Epidermal melanocyte (primary cell): ENCODE results near the gene ABHD4.
"Not testable (repeated sequence)": the region's sequence is repeated elsewhere in the genome, so short reads cannot be mapped to it uniquely, and the experiment has no call there.

Experiments
- DNase-seq: peaks from one replicate; pipeline ENCODE4 v3.0.0; 2011; ENCODE audit warnings: low spot score; ENCODE audit not compliant: insufficient read length

ABHD4 gene, protein sequence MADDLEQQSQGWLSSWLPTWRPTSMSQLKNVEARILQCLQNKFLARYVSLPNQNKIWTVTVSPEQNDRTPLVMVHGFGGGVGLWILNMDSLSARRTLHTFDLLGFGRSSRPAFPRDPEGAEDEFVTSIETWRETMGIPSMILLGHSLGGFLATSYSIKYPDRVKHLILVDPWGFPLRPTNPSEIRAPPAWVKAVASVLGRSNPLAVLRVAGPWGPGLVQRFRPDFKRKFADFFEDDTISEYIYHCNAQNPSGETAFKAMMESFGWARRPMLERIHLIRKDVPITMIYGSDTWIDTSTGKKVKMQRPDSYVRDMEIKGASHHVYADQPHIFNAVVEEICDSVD

DNA sequence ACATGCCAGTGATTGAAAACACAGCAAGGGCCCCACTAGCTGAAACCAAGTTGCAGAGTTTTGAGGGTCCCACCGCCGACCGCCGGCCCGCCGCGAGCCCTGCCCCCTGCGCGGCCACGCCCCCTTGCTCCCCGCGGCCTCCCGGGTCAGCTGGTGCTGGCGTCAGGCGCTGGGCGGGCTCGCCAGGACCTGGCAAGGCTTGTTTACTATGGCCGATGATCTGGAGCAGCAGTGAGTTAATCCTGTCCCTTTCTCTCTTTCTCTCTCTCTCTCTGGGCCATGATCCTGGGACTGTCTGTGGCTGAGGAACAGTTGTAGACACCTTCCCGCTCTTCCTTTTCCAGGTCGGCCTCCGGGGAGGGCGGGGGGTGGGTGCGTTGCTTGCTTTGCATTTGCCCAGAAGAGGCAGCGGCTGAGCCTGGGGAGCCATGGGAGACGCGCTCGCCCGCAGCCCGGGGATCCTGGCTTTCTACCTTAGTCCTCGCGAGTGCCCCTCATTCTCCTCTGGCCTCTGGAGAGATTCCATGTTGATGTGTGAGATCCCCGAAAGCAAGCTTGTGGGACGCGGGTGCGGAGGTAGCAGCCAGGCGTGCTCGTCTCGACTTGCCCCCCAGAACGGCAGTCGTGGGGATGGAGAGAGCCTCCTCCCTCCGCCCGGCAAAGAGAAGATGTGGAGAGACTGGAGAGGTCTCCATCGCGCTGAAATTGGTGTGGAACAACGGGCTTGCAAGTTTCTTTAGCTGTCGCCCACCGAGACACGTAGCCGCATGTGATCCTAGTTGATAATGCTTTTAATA is at the start of gene ABHD4:
ABHD4 (plus strand) TSS at position 202 of the 797 bp plus-strand sequence; CDS start at position 209, 7 bp downstream.
- DNase-seq, result peak; percentile 80

DNA sequence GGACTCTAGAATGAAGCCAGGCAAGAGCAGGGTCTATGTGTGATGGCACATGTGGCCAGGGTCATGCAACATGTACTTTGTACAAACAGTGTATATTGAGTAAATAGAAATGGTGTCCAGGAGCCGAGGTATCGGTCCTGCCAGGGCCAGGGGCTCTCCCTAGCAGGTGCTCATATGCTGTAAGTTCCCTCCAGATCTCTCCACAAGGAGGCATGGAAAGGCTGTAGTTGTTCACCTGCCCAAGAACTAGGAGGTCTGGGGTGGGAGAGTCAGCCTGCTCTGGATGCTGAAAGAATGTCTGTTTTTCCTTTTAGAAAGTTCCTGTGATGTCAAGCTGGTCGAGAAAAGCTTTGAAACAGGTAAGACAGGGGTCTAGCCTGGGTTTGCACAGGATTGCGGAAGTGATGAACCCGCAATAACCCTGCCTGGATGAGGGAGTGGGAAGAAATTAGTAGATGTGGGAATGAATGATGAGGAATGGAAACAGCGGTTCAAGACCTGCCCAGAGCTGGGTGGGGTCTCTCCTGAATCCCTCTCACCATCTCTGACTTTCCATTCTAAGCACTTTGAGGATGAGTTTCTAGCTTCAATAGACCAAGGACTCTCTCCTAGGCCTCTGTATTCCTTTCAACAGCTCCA is 48.7 kb upstream of the ABHD4 start:
- DNase-seq, result no peak

DNA sequence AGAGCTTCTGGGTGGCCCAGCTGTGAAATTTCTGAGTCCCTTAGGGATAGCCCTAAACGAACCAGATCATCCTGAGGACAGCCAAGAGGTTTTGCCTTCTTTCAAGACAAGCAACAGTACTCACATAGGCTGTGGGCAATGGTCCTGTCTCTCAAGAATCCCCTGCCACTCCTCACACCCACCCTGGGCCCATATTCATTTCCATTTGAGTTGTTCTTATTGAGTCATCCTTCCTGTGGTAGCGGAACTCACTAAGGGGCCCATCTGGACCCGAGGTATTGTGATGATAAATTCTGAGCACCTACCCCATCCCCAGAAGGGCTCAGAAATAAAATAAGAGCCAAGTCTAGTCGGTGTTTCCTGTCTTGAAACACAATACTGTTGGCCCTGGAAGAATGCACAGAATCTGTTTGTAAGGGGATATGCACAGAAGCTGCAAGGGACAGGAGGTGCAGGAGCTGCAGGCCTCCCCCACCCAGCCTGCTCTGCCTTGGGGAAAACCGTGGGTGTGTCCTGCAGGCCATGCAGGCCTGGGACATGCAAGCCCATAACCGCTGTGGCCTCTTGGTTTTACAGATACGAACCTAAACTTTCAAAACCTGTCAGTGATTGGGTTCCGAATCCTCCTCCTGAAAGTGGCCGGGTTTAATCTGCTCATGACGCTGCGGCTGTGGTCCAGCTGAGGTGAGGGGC is 48.0 kb upstream of the ABHD4 start:
- DNase-seq, result no peak

DNA sequence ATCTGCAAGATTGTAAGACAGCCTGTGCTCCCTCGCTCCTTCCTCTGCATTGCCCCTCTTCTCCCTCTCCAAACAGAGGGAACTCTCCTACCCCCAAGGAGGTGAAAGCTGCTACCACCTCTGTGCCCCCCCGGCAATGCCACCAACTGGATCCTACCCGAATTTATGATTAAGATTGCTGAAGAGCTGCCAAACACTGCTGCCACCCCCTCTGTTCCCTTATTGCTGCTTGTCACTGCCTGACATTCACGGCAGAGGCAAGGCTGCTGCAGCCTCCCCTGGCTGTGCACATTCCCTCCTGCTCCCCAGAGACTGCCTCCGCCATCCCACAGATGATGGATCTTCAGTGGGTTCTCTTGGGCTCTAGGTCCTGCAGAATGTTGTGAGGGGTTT is 46.5 kb upstream of the ABHD4 start:
- no peak for DNase-seq

DNA sequence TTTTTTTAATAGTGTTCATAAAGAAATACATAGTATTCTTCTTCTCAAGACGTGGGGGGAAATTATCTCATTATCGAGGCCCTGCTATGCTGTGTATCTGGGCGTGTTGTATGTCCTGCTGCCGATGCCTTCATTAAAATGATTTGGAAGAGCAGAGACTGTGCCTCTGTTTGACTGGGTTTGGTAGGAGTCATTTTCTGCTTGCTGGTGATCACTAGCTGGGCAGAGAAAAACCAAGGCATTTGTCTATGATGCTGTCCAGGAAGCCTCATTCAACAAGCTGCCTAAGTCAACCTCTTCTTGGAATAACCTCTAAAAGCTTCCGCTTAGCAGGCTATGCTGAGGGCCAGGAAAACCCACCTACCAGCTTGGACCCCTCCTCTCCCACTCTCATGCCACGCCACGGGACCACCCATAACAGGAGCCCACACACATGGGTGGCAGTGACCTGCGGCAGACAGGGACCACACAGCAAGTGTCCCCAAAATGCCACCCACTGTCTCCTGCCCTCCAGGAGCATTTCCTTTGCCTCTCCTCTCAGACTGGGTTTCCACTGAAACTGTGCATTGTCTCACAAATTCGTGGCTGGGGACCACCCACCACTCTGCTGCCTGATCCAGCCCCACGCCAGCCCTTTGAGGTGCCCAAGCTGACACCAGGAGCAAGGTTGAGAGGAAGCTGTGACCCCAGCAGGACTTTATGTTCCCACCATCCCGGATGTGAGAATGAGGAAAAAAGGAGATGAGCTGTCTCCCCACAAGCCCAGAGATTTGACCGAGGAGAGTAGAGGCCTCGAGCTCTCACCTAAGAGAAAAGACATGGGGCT is 45.9 kb upstream of the ABHD4 start:
- no peak for DNase-seq

DNA sequence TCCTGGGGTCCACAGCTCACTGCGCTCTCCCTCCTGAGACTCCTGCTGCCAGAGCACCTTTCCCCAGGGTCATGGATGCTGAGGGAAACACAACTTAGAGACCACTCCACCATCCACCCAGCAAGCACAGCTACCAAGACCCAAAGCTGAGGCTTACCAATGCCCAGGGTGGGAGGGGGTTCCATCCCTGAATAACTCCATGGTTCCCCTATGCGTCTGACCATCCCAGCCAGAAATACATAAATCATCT is 45.3 kb upstream of the ABHD4 start:
- no peak for DNase-seq

DNA sequence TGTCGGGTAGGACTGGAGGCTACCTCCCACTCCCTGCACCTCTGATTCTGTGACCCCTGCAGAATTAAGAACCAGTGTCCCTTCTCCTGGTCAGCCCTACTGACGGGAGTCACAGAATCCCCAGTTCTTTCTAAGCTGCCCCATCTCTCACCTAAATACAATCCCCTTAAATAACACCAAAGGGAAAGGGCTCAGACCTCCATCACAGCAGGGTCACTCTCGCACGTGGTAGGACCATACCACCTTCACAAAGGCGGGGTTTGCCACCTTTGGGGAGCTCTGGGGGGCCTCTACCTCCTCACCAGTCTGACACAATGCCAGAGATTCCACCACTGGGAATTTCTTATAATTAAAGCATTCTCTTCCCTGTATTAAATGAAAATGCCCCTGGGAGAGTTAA is 44.7 kb upstream of the ABHD4 start:
- DNase-seq, result no peak

DNA sequence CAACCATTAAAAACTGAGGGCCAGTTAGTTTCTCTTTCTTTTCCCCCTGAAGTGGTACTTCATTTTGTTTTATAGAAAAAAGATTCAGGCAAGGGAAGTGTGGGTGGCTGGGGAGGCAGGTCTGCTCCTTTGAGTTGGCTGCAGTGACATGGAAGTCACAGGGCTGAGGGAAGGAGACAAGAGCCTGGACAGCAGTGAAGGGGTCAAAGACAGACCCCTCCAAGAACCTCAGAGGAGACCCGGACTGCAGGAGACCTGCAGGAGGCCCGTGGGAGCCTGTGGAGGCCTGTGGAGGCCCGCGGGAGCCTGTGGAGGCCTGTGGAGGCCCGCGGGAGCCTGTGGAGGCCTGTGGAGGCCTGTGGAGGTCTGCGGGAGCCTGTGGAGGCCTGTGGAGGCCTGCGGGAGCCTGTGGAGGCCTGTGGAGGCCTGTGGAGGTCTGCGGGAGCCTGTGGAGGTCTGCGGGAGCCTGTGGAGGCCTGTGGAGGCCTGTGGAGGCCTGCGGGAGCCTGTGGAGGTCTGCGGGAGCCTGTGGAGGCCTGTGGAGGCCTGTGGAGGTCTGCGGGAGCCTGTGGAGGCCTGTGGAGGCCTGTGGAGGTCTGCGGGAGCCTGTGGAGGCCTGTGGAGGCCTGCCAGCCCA is 44.1 kb upstream of the ABHD4 start:
- not testable (repeated sequence) for DNase-seq

DNA sequence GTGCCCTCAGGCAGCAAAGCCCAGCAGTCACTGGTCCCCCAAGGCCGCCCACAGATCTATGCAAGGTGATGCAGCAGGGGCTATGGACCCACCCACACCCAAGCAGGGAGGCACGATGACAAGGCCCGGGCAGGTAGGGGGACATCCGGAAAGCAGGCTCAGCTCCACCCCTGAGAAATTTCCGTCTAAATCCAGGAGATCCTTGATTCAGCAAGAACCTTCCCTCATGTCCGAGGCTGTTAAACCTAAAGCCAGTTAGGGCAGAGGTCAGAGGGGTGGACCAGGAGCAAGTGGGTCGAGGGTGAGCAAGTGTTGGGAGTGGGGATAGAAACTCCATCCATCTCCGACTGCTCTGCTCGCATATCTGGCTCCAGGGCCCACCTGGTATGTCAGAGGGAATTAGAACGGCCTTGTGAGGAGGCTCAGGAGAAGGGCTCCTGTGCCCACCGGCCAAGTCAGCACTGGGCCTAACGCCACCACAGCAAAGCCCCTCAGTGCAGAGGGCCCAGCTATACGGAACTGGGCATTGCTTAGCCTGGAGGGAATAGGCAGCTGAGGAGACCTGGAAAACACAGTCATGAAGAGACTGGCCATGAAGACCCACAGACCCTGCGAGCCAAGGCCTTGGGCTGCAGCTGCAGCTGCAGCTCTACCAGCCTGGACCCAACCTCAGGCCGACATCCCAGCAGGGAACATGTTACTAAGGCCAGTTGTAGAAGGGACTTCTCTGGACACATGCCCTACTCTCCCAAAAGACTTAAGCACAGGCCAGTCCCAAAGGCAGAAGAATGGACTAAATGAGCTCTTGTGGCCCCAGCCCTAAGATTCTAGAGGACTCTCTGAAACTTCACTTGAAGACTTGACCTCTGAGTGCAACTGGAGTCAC is 43.4 kb upstream of the ABHD4 start:
- DNase-seq, result no peak

DNA sequence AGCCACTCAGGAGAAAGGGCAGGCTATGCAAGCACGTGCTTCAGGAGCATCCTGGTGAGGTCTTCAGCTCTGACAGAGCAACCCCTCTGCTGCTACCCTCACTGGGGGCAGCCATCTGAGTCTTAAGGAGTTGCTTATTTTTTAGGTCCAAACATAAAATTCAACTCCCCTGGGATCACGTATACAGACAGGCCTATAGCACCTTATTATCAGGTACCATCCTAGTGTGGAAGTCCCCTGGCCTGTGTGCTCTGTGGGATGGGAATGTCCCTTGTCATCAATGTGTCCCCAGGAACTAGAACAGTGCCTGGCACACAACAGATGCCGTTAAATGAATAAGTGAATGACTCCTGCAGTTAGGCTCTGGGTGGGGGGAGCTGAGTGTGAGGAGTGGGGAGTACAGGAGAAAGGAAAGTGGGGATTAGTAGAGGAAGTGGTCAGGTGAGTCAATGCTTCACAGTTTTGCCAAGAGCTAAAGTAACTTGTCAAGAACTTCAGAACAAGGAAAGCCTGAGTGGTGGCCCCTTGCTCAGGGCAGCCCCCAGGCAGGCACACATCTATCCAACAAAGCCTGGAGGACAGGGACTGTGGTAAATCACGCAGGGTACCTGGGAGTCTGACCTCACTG is 42.6 kb upstream of the ABHD4 start:
- DNase-seq, result no peak

DNA sequence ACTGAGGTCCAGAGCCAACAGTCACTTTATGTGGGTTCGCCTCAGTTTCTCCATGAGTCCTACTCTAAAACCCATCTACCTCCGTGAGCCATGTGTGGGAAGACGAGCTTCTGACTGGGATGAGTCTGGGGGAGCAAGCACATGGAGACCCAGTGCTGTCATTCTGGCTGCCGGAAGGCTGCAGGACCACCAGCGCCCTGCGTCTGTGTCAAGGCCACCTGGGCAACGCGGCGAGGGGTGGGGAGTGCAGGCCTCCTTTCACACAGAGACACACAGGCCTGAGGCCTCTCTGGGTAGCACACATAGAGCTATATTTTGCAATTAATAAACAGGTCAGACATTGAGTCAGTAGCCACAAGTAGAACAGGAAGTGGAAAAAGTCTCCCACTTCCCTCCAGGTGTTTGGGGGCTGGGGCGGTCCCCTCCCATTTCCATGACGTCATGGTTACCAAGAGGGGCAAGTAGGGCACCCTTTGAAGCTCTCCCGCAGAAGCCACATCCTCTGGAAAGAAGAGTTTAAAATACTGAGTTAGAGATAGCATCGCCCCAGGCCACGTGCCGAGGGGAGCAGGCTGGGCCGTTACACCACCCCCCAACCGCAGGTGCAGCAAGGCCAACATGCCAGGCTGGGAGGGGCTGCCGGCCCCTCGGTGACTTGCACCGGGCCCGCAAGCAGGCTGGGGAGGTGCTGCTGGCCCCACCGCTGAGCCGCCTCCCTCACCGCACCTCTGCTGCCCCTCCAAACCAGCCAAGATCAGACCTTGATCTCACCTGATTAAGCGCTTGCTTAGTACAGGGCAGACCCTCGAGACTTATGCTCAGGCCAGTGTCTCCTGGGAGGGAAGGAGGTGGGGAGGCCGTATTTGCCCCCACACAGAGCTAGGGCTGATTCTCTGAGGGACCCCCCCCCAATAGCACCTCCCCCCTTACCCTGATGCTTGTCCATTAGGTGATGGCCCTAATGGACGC is 41.8 kb upstream of the ABHD4 start:
- DNase-seq, result no peak

DNA sequence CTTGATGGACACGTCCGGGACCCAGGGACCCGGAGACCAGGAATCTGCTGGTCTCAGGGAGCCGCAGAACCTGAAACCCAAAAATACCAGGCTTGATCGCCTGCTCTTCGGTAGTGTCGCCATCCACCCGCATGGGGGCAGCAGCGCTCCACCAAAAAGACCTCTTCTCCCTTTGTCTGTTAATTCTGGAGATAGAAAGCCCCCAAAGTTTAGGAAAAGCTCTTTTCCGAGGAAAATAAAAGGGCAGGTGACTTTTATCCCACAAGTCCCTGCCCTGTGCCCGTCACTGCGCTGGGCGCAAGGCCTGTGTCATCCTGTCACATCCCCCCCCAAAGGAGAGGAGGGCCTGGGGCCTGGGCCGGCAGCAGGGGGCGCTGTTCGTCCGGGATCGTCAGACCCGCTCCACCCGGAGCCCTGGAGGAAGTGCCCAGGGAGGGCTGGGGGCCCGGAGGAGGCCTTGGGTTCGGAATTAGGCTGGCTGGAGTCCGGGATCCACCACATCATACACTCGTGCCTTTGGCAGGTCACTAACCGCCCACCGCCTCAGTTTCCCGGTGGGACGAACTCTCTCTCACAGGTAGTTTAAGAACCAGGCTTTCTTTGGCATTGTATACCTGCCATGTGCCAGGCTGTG is 41.0 kb upstream of the ABHD4 start:
- peak; percentile 77 for DNase-seq

DNA sequence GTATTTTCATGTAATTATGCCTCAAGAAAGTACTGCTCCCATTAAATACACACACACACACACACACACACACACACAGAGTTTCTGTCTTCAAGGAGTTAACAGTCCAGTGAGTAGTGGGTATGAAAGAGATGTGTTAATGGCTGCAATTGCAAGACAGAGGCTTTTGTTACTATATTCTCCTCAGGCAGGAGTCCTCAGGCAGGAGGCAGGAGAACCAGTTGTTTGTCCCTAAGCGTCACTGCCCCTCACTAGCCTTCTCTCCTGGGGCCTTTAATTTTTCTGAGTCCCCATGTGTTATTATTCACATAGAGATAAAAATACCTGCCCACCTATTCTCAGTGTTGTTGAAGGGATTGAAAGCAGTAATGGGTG is 40.3 kb upstream of the ABHD4 start:
- no peak for DNase-seq

DNA sequence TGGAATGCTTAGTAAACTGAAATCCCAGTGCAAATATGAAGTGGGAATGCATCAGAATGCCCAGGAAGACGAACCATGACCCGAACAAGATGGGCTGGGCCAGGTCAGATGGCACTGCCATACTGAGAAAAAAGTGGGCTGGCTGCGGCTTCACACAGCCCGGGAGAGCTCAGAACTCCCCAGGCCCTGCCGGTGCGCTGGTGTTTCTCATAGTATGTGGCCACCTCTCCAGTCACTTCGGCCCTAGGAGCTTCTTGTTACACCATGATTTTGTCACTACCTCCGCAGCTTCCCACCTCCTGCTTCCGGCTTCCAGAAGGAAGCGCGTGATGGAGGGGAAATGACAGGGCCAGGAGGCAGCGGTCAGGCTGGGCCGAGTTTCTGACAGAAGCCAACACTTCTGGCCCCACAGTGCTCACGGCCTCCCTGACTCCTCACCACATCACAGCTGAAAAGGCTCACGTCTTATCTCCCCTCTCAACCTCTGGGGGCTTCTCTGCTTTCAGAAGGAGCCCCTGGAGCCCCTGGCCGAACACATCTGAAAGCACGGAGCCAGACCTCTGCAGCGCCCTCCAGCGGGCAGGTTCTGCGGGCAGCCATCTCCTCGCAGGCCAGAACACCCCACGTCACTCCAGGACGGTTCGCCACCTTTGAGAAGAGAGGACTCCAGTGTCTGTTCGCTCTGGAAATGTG is 39.7 kb upstream of the ABHD4 start:
- DNase-seq, result no peak

DNA sequence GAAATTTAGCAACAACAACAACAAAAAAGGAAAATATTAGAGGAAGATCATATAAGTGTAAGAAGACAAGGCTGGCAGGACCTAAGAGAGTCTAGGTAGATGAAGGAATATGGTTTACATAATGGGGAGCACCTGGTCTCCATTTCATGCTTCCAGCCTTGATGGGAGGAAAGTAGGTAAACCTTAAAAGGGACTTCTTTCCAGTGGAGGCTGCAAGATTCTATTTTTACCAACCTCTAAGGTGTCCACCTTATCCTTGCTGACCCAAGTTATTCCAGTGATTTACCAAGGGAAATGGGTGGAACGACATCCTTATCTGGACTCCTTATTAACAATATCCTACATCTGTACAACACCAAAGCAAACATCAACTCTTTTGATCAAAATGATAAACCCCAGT is 39.1 kb upstream of the ABHD4 start:
- DNase-seq, result no peak

DNA sequence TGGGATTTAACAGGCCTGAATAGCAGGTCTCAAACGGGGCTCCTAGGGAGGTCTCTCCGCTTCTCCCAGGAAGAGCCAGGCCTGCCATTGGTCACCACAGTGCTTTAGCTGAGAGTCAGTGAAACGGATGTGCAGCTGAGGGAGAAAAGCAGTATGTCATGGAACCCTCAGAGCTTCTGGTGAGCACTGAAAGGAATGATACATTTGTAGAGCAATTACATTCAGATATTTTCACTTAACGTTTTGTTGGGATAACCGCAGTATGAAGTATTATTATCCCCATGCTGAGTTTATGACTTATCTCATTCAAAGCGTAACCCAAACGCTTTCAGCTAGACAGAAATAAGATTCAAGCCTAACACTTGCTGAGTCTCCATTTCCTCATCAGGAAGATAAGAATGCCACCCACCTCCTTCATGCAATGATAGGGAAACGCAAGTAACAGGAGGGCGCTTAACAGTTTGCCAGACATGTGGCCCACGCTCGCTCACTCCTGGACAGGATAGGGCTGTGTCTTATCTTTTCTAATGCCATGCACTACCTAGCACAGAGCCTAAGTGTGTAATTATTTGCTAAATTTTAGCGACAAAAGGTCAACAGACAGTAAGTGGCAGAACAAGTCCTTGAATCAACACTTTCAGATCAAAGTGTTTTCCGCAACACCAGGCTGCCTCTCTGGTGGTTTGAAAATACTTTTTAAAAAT is 37.3 kb upstream of the ABHD4 start:
- no peak for DNase-seq

DNA sequence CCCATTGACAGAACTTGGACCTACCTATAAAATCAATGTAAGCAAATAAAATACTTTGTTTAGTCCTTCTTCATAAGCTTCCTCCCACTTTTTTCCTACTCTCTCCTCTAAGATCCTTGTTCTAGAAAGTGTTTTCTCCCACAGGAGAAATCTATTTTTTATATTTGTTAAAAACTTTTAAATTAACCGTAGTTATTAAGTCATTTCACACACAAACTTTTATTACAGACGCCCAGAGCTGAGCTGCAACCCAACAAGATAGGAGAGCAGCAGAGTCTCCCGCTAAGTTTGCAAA is 36.8 kb upstream of the ABHD4 start:
- DNase-seq, result no peak
